ENCODE data around the gene TGM2. TPM values are rescaled to one million over a fixed set of nuclear protein-coding genes. Genes with fewer than 3 reads are reported as not detected.

Gene TGM2
- total and polyA plus RNA-seq, 9 of the 15 experiments (the other 6 are each of a cell fraction or from before 2014, with no cell fraction given) = 5.5 to 78.5 (median 37.6) TPM

- TF ChIP-seq FOXK1 (CRISPR knock-in tag; IDR thresholded peaks at IDR 0.05; ENCODE audit: borderline replicate concordance) (no peak), NCOA2 (IDR thresholded peaks at IDR 0.05; ENCODE audit: partially characterized antibody in 2 of 2) (no peak), MNT (conservative IDR thresholded peaks at IDR 0.05) (peak in 1 of 2 experiments; percentile 39; a peak in 1 of 4 replicates), CREB3L1 (IDR thresholded peaks at IDR 0.05; ENCODE audit: borderline replicate concordance, low read depth) (0 out of 2 replicates have a peak, but pooled peaks have one; percentile 1), CREB1 (IDR thresholded peaks at IDR 0.05) (no peak), CREB1 (CRISPR knock-in tag; IDR thresholded peaks at IDR 0.05) (0 out of 2 replicates have a peak, but pooled peaks have one; percentile 4), POLR3A (IDR thresholded peaks at IDR 0.05; ENCODE audit: borderline replicate concordance, extremely low read depth, insufficient read depth, insufficient read length) (no peak), RAD51 (IDR thresholded peaks at IDR 0.05; ENCODE audit: borderline replicate concordance, low read depth) (peak; percentile 11; the same call in 1 of the 2 replicates), CHCHD3 (CRISPR knock-in tag; IDR thresholded peaks at IDR 0.05) (no peak), MAFK (IDR thresholded peaks at IDR 0.05; ENCODE audit: low read length) (no peak), CBFB (CRISPR knock-in tag; IDR thresholded peaks at IDR 0.05) (no peak), HDAC1 (IDR thresholded peaks at IDR 0.05) (peak in 1 of 2 experiments; percentile 50; a peak in 1 of 4 replicates), MAX (CRISPR knock-in tag; IDR thresholded peaks at IDR 0.05) (peak; percentile 65), CHD1 (IDR thresholded peaks at IDR 0.05; ENCODE audit: low read length) (peak; percentile 37), CTCFL (IDR thresholded peaks at IDR 0.05; ENCODE audit: borderline replicate concordance, insufficient read depth, low read depth, low read length, poor library complexity, severe bottlenecking) (no peak), NFRKB (IDR thresholded peaks at IDR 0.05; ENCODE audit: low read depth) (no peak), NKRF (IDR thresholded peaks at IDR 0.05; ENCODE audit: borderline replicate concordance) (peak; percentile 61; the same call in 1 of the 2 replicates), ARNT (IDR thresholded peaks at IDR 0.05) (no peak), KLF10 (CRISPR knock-in tag; IDR thresholded peaks at IDR 0.05) (no peak), USF1 (CRISPR knock-in tag; IDR thresholded peaks at IDR 0.05) (peak; percentile 57), BHLHE40 (IDR thresholded peaks at IDR 0.05; ENCODE audit: low read length) (peak; percentile 41)
Measured at GRCh38 chr20:38164624-38165088, 414 bp downstream of the TGM2 start (continued).
